ENCODE results near the gene CELF4.

DNA sequence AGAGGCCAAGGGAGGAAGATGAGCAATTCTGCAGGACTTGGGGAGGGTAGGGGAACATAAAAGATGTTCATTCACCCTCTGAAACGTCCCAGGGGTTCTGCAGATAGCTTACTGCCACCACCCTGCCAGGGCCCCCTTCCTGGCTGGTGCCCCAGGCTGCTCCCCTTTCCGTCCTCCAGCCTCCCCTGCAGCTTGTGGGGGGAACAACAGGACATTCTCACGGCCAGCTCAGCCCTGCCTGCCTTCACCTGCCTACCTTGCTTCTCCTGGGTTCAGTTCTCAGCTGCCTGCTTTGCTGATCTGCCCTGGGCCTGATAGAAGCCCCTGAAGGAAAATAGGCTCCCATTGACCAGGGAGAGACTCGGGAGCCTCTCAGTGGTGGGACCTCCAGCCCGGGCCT, 251.1 kb downstream of the CELF4 start:
- no peak for TF ChIP-seq POLR2A (IDR thresholded peaks at IDR 0.05)
- TF ChIP-seq, protein P1, sequence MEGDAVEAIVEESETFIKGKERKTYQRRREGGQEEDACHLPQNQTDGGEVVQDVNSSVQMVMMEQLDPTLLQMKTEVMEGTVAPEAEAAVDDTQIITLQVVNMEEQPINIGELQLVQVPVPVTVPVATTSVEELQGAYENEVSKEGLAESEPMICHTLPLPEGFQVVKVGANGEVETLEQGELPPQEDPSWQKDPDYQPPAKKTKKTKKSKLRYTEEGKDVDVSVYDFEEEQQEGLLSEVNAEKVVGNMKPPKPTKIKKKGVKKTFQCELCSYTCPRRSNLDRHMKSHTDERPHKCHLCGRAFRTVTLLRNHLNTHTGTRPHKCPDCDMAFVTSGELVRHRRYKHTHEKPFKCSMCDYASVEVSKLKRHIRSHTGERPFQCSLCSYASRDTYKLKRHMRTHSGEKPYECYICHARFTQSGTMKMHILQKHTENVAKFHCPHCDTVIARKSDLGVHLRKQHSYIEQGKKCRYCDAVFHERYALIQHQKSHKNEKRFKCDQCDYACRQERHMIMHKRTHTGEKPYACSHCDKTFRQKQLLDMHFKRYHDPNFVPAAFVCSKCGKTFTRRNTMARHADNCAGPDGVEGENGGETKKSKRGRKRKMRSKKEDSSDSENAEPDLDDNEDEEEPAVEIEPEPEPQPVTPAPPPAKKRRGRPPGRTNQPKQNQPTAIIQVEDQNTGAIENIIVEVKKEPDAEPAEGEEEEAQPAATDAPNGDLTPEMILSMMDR (IDR thresholded peaks at IDR 0.05) = no peak
